GM21447 (cell line): ENCODE results near the gene MYPN.
"Not testable (repeated sequence)": the region's sequence is repeated elsewhere in the genome, so short reads cannot be mapped to it uniquely, and the experiment has no call there.

Experiments
- ATAC-seq: cut with Tn5 transposase; IDR thresholded peaks from one replicate; pipeline ENCODE4 v1.9.1; 2021; ENCODE audit not compliant: unreplicated experiment

Gene MYPN

GRCh38 chr10:68223535-68224165, 114.4 kb downstream of the MYPN start:
- no peak for ATAC-seq

GRCh38 chr10:68224810-68225209, 115.5 kb downstream of the MYPN start:
- no peak for ATAC-seq

- ATAC-seq = no peak
These were observed 121.0 kb downstream of the MYPN start for GRCh38 chr10:68230268-68230667.

GRCh38 chr10:68231106-68231816, 122.0 kb downstream of the MYPN start:
- ATAC-seq = peak; percentile 85

GRCh38 chr10:68231817-68232251, 122.5 kb downstream of the MYPN start, which contains the start of gene ATOH7:
Gene ATOH7, minus strand, starts transcription at chr10:68232113. Its CDS starts 436 bp downstream, at chr10:68231677.
- ATAC-seq = no peak

- no peak for ATAC-seq
These were observed 123.8 kb downstream of the MYPN start for GRCh38 chr10:68233046-68233445.

- ATAC-seq = no peak
These were observed 125.8 kb downstream of the MYPN start for GRCh38 chr10:68235111-68235510.

GRCh38 chr10:68235581-68235980, 126.3 kb downstream of the MYPN start:
- ATAC-seq = no peak

- no peak for ATAC-seq
These were observed 127.9 kb downstream of the MYPN start for GRCh38 chr10:68237173-68237572.

- ATAC-seq = no peak
These were observed 129.1 kb downstream of the MYPN start for GRCh38 chr10:68238371-68238770.

GRCh38 chr10:68239069-68239468, 129.8 kb downstream of the MYPN start:
- no peak for ATAC-seq

GRCh38 chr10:68239596-68240150, 130.4 kb downstream of the MYPN start:
- no peak for ATAC-seq

- ATAC-seq = no peak
These were observed 132.8 kb downstream of the MYPN start for GRCh38 chr10:68242051-68242450.

- not testable (repeated sequence) for ATAC-seq
These were observed 137.1 kb downstream of the MYPN start for GRCh38 chr10:68246397-68246796.

- no peak for ATAC-seq
These were observed 138.6 kb downstream of the MYPN start for GRCh38 chr10:68247931-68248330.

- no peak for ATAC-seq
These were observed 140.0 kb downstream of the MYPN start for GRCh38 chr10:68249297-68249696.

GRCh38 chr10:68251151-68251550, 141.9 kb downstream of the MYPN start:
- no peak for ATAC-seq

- ATAC-seq = no peak
These were observed 142.6 kb downstream of the MYPN start for GRCh38 chr10:68251625-68252495.

- no peak for ATAC-seq
These were observed 144.1 kb downstream of the MYPN start for GRCh38 chr10:68253346-68253745.

- ATAC-seq = no peak
These were observed 152.0 kb downstream of the MYPN start for GRCh38 chr10:68261132-68261856.
